Kidney (tissue), 14 donors: ENCODE measurements around the gene SCGB2B2. TPM values are rescaled to one million over a fixed set of nuclear protein-coding genes. Genes with fewer than 3 reads are reported as not detected.
A peak's percentile ranks its signal among the peaks of the same experiment; 100 is the strongest.

Experiments
- DNase-seq, 5 donors: peaks; one replicate each; pipeline ENCODE4 v3.0.0-alpha.2; 2013 to 2020
- FAIRE-seq: peaks from 2 replicates; lab custom pipeline; 2012; peaks lifted over from hg19 to GRCh38; lab: Jason Lieb, UNC
- H3K27ac ChIP-seq, 2 donors: one replicate each; pipeline ENCODE4 v1.7.0; 2013; ENCODE audit warnings: low read depth in 2 of 2, low read length in 2 of 2, inconsistent platforms in 1 of 2
- H3K27me3 ChIP-seq: one replicate; pipeline ENCODE4 v1.7.1; 2013; ENCODE audit warnings: low read length, inconsistent platforms; ENCODE audit not compliant: control insufficient read depth, insufficient read depth
- H3K36me3 ChIP-seq, 3 donors: one replicate each; pipeline versions ENCODE4 v1.7.0 to v1.7.1; 2013; ENCODE audit warnings: low read length in 3 of 3, control low read depth in 1 of 3, inconsistent platforms in 1 of 3; ENCODE audit not compliant: insufficient read depth in 3 of 3, control insufficient read depth in 2 of 3
- H3K4me1 ChIP-seq, 3 donors: one replicate each; pipeline versions ENCODE4 v1.7.0 to v1.7.1; 2013; ENCODE audit warnings: low read length in 3 of 3, inconsistent platforms in 1 of 3, low read depth in 1 of 3; ENCODE audit not compliant: control insufficient read depth in 2 of 3, insufficient read depth in 2 of 3
- H3K4me3 ChIP-seq, 3 donors: one replicate each; pipeline versions ENCODE4 v1.7.0 to v1.8.1; 2013; ENCODE audit warnings: low read length in 3 of 3, control low read depth in 1 of 3, inconsistent platforms in 1 of 3
- H3K9ac ChIP-seq, 3 donors: one replicate each; pipeline versions ENCODE4 v1.7.0 to v1.7.1; 2013; ENCODE audit warnings: low read length in 3 of 3, control low read depth in 1 of 3, inconsistent platforms in 1 of 3
- H3K9me3 ChIP-seq, 3 donors: one replicate each; pipeline versions ENCODE4 v1.7.0 to v1.7.1; 2013; ENCODE audit warnings: low read length in 3 of 3, control low read depth in 1 of 3, inconsistent platforms in 1 of 3; ENCODE audit not compliant: control insufficient read depth in 2 of 3, insufficient read depth in 1 of 3
- CTCF ChIP-seq: IDR thresholded peaks from 3 replicates; pipeline ENCODE4 v1.5.1; 2012; ENCODE audit warnings: mild to moderate bottlenecking, moderate library complexity, borderline replicate concordance; ENCODE audit not compliant: insufficient read depth; ENCODE audit errors: extremely low read depth
- intact Hi-C: fragments of 100-400 bp; cut with DNase I; formaldehyde crosslinking; loops from one replicate; pipeline ENCODE4 v1.11.1; 2022
- polyA plus RNA-seq: library from polyadenylated mRNA; stranded (reverse); fragments of 350-450 nt; fragmentation: Illumina TruSeq; extraction: RNeasy Lipid Tissue Mini Kit (QIAGEN cat#74804); gene quantifications from one replicate; pipeline ENCODE4 v1.2.3, GENCODE V29; 2014; ENCODE audit warnings: low read depth, low replicate concordance; ENCODE audit not compliant: insufficient read depth
- total RNA-seq: library from RNA; stranded (reverse); fragmentation: NEBNext Ultra II Directional; extraction: Animal tissue kit (Norgen Biotek cat#: 25700); gene quantifications from one replicate; pipeline ENCODE4 v1.2.1, GENCODE V29; 2021
- donor health status: control.
- donor health status: control.
- donor health status: control.
- donor health status: control.
- donor health status: control.
- donor health status: DM: yes; HTN: yes; CAD: no.
- donor health status: Normal renal cell carcinoma (clear cell type).

The SCGB2B2 gene
- total and polyA plus RNA-seq, 2 donors from 2014 or later, result 0.73 to 1.1 TPM

GRCh38 chr19:34649886-34650543 lies 26.9 kb downstream of the SCGB2B2 start:
- intact Hi-C loops, result no loop called here
- Histone ChIP-seq H3K9ac (no peak overlapping the region), H3K4me1 (no peaks in the 10 kb centered on the region), H3K27me3 (no peaks in the 10 kb centered on the region), H3K4me3 (no peak overlapping the region), H3K36me3 (no peaks in the 10 kb centered on the region), H3K27ac (no peak overlapping the region), H3K9me3 (peaks cover 0 to 3% (median 0%) of the 10 kb centered on the region in 3 donors)
- TF ChIP-seq CTCF, result no peak
- FAIRE-seq (no peak), DNase-seq (no peak)

GRCh38 chr19:34645551-34645950 lies 31.4 kb downstream of the SCGB2B2 start:
- H3K9ac ChIP-seq, result no peak overlapping the region
- TF ChIP-seq CTCF, result no peak
- H3K27me3 ChIP-seq, result no peaks in the 10 kb centered on the region
- H3K4me3 ChIP-seq, result no peak overlapping the region
- H3K36me3 ChIP-seq, result no peaks in the 10 kb centered on the region
- intact Hi-C loops, result no loop called here
- peak in 2 of 5 donors; percentile 6 to 14 for DNase-seq
- no peaks in the 10 kb centered on the region for H3K4me1 ChIP-seq
- no peak overlapping the region for H3K27ac ChIP-seq
- FAIRE-seq, result no peak
- H3K9me3 ChIP-seq, result no peaks in the 10 kb centered on the region

- FAIRE-seq, result no peak
- no peak overlapping the region for H3K9ac ChIP-seq
- DNase-seq, result no peak
Measured at GRCh38 chr19:34644991-34645461, 31.9 kb downstream of the SCGB2B2 start.

More at GRCh38 chr19:34644991-34645461, 31.9 kb downstream of the SCGB2B2 start:
- no peaks in the 10 kb centered on the region for H3K36me3 ChIP-seq
- H3K4me3 ChIP-seq, result no peak overlapping the region
- no peaks in the 10 kb centered on the region for H3K4me1 ChIP-seq
- no peaks in the 10 kb centered on the region for H3K9me3 ChIP-seq
- intact Hi-C loops, result no loop called here
- no peaks in the 10 kb centered on the region for H3K27me3 ChIP-seq
- no peak overlapping the region for H3K27ac ChIP-seq
- TF ChIP-seq CTCF, result no peak
